GM12878 (cell line): Measurements from ENCODE around the gene CELSR1. TPM values are rescaled to one million over a fixed set of nuclear protein-coding genes. Genes with fewer than 3 reads are reported as not detected.
A peak's percentile ranks its signal among the peaks of the same experiment; 100 is the strongest.

Experiments used
- ATAC-seq: fragments of 200-7000 bp; cut with Tn5 transposase; 3 replicates; pipeline ENCODE4 v1.9.1; 2020; ENCODE audit warnings: mild to moderate bottlenecking, moderate library complexity
- BruUV-seq: library from RNA; stranded (reverse); fragments of 400-500 nt; replicated peaks from 2 replicates; lab custom pipeline; 2021; lab: Mats Ljungman, UMichigan
- CTCF ChIA-PET: fragments of 300-600 bp; sonication (Branson Sonifier 250); formaldehyde crosslinking; extraction: SDS; loops from one replicate; lab custom pipeline; 2021; ENCODE audit warnings: inconsistent platforms; lab: Yijun Ruan, JAX
- POLR2A ChIA-PET: fragments of 350-600 bp; formaldehyde crosslinking; extraction: SDS; loops from one replicate; lab custom pipeline; 2021; ENCODE audit warnings: inconsistent platforms; lab: Charles Lee
- RAD21 ChIA-PET: fragments of 300-600 bp; sonication (Branson Sonifier 250); formaldehyde crosslinking; loops from one replicate; lab custom pipeline; 2023; ENCODE audit warnings: antibody characterized with exemption; ENCODE audit not compliant: unreplicated experiment; lab: Charles Lee
- SMC1A ChIA-PET: fragments of 300-600 bp; sonication (Branson Sonifier 250); formaldehyde crosslinking; loops from one replicate; lab custom pipeline; 2023; ENCODE audit not compliant: unreplicated experiment, uncharacterized antibody; lab: Charles Lee
- DNase-seq: peaks from one replicate; pipeline ENCODE4 v3.0.0-alpha.2; 2011; ENCODE audit warnings: low read depth, low spot score
- FAIRE-seq: peaks from 3 replicates; lab custom pipeline; 2011; peaks lifted over from hg19 to GRCh38; lab: Jason Lieb, UNC
- H2AFZ ChIP-seq: 2 replicates; pipeline ENCODE4 v1.6.0; 2011; ENCODE audit warnings: low read depth, low read length, control low read depth; ENCODE audit not compliant: control insufficient read depth
- H3K27ac ChIP-seq: 2 replicates; pipeline ENCODE4 v1.5.1; 2011; ENCODE audit warnings: control low read depth; ENCODE audit not compliant: control insufficient read depth, insufficient read depth
- H3K27me3 ChIP-seq, 2 experiments: replicated peaks in 1 of 2; 2 replicates each; pipeline versions ENCODE4 v1.6.0 to v1.6.1; 2011; ENCODE audit warnings: low read length in 1 of 2; ENCODE audit not compliant: control insufficient read depth in 2 of 2, insufficient read depth in 2 of 2
- H3K36me3 ChIP-seq, 2 experiments: 2 replicates each; pipeline ENCODE4 v1.5.1; 2011; ENCODE audit warnings: low read length in 1 of 2; ENCODE audit not compliant: control insufficient read depth in 2 of 2, insufficient read depth in 2 of 2
- H3K4me1 ChIP-seq: 2 replicates; pipeline ENCODE4 v1.6.1; 2011; ENCODE audit warnings: mild to moderate bottlenecking, low read length, moderate library complexity, mixed read lengths; ENCODE audit not compliant: control insufficient read depth, insufficient read depth
- H3K4me2 ChIP-seq: 2 replicates; pipeline ENCODE4 v1.6.0; 2011; ENCODE audit warnings: control low read depth; ENCODE audit not compliant: control insufficient read depth, insufficient read depth
- H3K4me3 ChIP-seq: fragments of 200-600 bp; sonication (generic); 2 replicates; pipeline ENCODE4 v1.5.1; 2016
- H3K79me2 ChIP-seq: 2 replicates; pipeline ENCODE4 v1.6.0; 2011; ENCODE audit warnings: low read length; ENCODE audit not compliant: control insufficient read depth, insufficient read depth
- H3K9ac ChIP-seq: 2 replicates; pipeline ENCODE4 v1.8.0; 2011; ENCODE audit warnings: low read length, control low read depth, mixed read lengths; ENCODE audit not compliant: control insufficient read depth, insufficient read depth
- H3K9me3 ChIP-seq: replicated peaks from 3 replicates; pipeline ENCODE4 v1.5.1; 2011; ENCODE audit warnings: mild to moderate bottlenecking, low read length; ENCODE audit not compliant: control insufficient read depth, insufficient read depth
- H4K20me1 ChIP-seq: 2 replicates; pipeline ENCODE4 v1.6.0; 2011; ENCODE audit not compliant: control insufficient read depth, insufficient read depth
- BCL11A ChIP-seq: IDR thresholded peaks from 2 replicates; pipeline ENCODE4 v1.6.1; 2011; ENCODE audit warnings: low read depth, low read length
- CBX5 ChIP-seq: sonication (generic); IDR thresholded peaks from 2 replicates; pipeline ENCODE4 v1.6.1; 2016; ENCODE audit warnings: low read depth, moderate library complexity, mild to moderate bottlenecking, inconsistent platforms
- CUX1 ChIP-seq: IDR thresholded peaks from 2 replicates; pipeline ENCODE4 v1.6.1; 2012; ENCODE audit warnings: improper control_type of control experiment, low read depth, low read length; ENCODE audit not compliant: insufficient replicate concordance
- E2F8 ChIP-seq: fragments of 450-650 bp; IDR thresholded peaks from 2 replicates; pipeline ENCODE4 v1.6.1; 2018; ENCODE audit warnings: mild to moderate bottlenecking, low read depth, moderate library complexity; ENCODE audit not compliant: partially characterized antibody
- EED ChIP-seq: sonication (generic); IDR thresholded peaks from 2 replicates; pipeline ENCODE4 v1.6.1; 2016; ENCODE audit warnings: antibody characterized with exemption, low read depth
- IKZF2 ChIP-seq, 2 experiments: fragments of 450-650 bp; IDR thresholded peaks; 2 replicates each; pipeline ENCODE4 v1.6.1; 2017; ENCODE audit warnings: mild to moderate bottlenecking in 2 of 2, moderate library complexity in 2 of 2
- KLF5 ChIP-seq: fragments of 450-650 bp; IDR thresholded peaks from 2 replicates; pipeline ENCODE4 v1.6.1; 2014; ENCODE audit warnings: mild to moderate bottlenecking; ENCODE audit not compliant: partially characterized antibody
- POLR2A ChIP-seq: IDR thresholded peaks from 2 replicates; pipeline ENCODE4 v1.6.1; 2011; ENCODE audit warnings: low read depth, mild to moderate bottlenecking, low read length
- STAT3 ChIP-seq: IDR thresholded peaks from 2 replicates; pipeline ENCODE4 v1.6.1; 2011; ENCODE audit warnings: low read depth, low read length, improper control_type of control experiment
- SUZ12 ChIP-seq: fragments of 200-600 bp; sonication (generic); IDR thresholded peaks from one replicate; pipeline ENCODE4 v1.6.1; 2018; ENCODE audit warnings: antibody characterized with exemption, mild to moderate bottlenecking; ENCODE audit not compliant: unreplicated experiment
- WGBS: methylation state at CpG from one replicate; pipeline ENCODE4 v1.1.6; 2016; ENCODE audit warnings: low lambda C conversion rate; ENCODE audit not compliant: insufficient replicate concordance, insufficient coverage; ENCODE audit errors: missing lambda C conversion rate; 5-methylcytosine and 5-hydroxymethylcytosine counted together
- in situ Hi-C: fragments of 300-500 bp; cut with MboI; formaldehyde crosslinking; loops from 9 replicates; pipeline ENCODE4 v1.14.3; 2018; ENCODE audit warnings: mixed read lengths
- intact Hi-C: fragments of 100-400 bp; cut with micrococcal nuclease; formaldehyde crosslinking; loops from one replicate; pipeline ENCODE4 v1.14.2; 2022; ENCODE audit not compliant: unreplicated experiment
- polyA plus RNA-seq, 11 experiments: library from polyadenylated mRNA; depleted of rRNA in 4 of 11; unstranded in 6 of 11; stranded (reverse) in 5 of 11; fragments of >200 nt; fragmentation: Nextera tagmentation in 4 of 11; fragmentation: Illumina TruSeq in 1 of 11; extraction: Ambion mirVana in 4 of 11; extraction: Trizol in 1 of 11; gene quantifications; 1 replicate in 1 of 11; 2 replicates in 10 of 11; pipeline versions ENCODE4 v1.2.1 to v1.2.3, GENCODE V29; 2011 to 2016; ENCODE audit warnings: inconsistent platforms in 2 of 11, missing spikeins in 2 of 11, low read depth in 1 of 11
- total RNA-seq, 4 experiments: library from RNA; depleted of rRNA in 3 of 4; stranded (reverse); fragments of >200 nt in 3 of 4; fragmentation: Illumina TruSeq in 1 of 4; extraction: Trizol in 1 of 4; gene quantifications; 2 replicates each; pipeline versions ENCODE4 v1.2.1 to v1.2.3, GENCODE V29; 2013 to 2021
- TF ChIP-seq, protein P1 (sequence below): fragments of 450-650 bp; IDR thresholded peaks from 2 replicates; pipeline ENCODE4 v1.6.1; 2018; ENCODE audit warnings: borderline replicate concordance, mild to moderate bottlenecking; ENCODE audit not compliant: partially characterized antibody

The CELSR1 gene
- total and polyA plus RNA-seq, 10 of the 15 experiments (the other 5 are each of a cell fraction or from before 2014, with no cell fraction given), result 0.05 to 1.7 (median 0.35) TPM; not detected in 2

DNA sequence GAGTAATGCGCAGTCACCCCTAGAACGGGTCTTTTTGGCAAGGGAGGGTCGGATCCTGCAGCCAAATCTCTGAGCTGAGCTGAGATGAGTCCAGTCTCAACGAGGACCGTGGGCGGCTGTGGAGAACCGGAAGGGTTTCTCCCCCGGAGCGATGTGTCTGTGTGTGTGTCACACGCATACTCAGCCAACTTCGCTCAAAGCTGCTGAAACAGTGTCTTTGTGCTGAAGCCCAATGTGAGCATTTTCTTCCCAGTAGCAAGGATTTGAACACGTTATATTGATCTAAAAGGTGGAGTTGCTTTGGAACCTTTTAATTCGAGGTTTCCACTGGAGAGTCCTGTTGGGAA lies 1.4 kb upstream of the CELSR1 start:
- DNase-seq (no peak), FAIRE-seq (no peak), ATAC-seq (peak; percentile 14; the same call in 2 of the 3 replicates)
- intact Hi-C loops, result no loop called here
- Histone ChIP-seq H3K4me3 (no peak overlapping the region), H3K27ac (no peak overlapping the region), H3K9ac (no peak overlapping the region), H3K9me3 (no peaks in the 10 kb centered on the region; the same call in 2 of the 3 replicates), H4K20me1 (no peaks in the 10 kb centered on the region), H3K36me3 (no peaks in the 10 kb centered on the region), H3K27me3 (peaks cover 0 to 10% of the 10 kb centered on the region in 2 experiments; a peak in 2 of 4 replicates), H3K79me2 (no peaks in the 10 kb centered on the region), H3K4me2 (no peak overlapping the region), H2AFZ (no peak overlapping the region), H3K4me1 (no peaks in the 10 kb centered on the region)
- in situ Hi-C loops, result no loop called here
- SMC1A ChIA-PET, result interaction anchor here (1.2 to 2.3 kb wide), 3 partner anchors 56 to 172 kb away, joined by 3 to 11 read pairs (median 4); no protein-coding TSS in a partner anchor
- POLR2A ChIA-PET, result no interaction called here
- RAD21 ChIA-PET, result no interaction called here
- WGBS, result 13% methylated on average over 13 of the region's 13 CpGs
- CTCF ChIA-PET, result interaction anchor here (10.8 kb wide), 1 partner anchor 172 kb away, joined by 141 read pairs; no protein-coding TSS in a partner anchor
- BruUV-seq, result no TSS peak
- TF ChIP-seq STAT3 (no peak), IKZF2 (IDR thresholded peaks at IDR 0.05) (no peak), BCL11A (no peak), CBX5 (no peak), KLF5 (no peak), SUZ12 (no peak), POLR2A (no peak), EED (no peak), E2F8 (no peak), CUX1 (no peak)
- TF ChIP-seq, protein P1, sequence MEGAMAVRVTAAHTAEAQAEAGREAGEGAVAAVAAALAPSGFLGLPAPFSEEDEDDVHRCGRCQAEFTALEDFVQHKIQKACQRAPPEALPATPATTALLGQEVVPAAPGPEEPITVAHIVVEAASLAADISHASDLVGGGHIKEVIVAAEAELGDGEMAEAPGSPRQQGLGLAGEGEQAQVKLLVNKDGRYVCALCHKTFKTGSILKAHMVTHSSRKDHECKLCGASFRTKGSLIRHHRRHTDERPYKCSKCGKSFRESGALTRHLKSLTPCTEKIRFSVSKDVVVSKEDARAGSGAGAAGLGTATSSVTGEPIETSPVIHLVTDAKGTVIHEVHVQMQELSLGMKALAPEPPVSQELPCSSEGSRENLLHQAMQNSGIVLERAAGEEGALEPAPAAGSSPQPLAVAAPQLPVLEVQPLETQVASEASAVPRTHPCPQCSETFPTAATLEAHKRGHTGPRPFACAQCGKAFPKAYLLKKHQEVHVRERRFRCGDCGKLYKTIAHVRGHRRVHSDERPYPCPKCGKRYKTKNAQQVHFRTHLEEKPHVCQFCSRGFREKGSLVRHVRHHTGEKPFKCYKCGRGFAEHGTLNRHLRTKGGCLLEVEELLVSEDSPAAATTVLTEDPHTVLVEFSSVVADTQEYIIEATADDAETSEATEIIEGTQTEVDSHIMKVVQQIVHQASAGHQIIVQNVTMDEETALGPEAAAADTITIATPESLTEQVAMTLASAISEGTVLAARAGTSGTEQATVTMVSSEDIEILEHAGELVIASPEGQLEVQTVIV, result no peak
